Measurements from ENCODE around the gene HNRNPAB. TPM values are rescaled to one million over a fixed set of nuclear protein-coding genes. Genes with fewer than 3 reads are reported as not detected.
A peak's percentile ranks its signal among the peaks of the same experiment; 100 is the strongest.

HNRNPAB gene
- total RNA-seq, 4 donors from 2014 or later, result 115 to 199 (median 169) TPM

DNA sequence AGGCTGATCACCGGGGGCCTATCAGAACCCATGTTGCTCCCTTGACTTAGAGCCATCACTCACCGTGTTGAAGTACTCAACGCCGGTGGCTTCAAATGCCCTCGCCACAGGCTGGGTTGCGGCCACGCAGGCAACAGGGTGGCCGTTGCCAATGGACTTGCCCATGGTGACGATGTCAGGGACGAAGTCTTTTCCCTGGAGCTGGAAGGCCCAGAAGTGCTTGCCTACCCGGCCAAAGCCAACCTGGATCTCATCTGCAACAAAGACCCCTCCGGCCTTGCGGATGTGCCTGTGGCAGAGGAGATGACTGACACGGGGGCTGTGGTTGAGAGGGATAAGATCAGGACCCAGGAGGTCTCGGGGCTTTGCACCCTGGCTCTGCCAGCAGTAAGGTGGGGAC lies 18.0 kb downstream of the HNRNPAB start:
- Histone ChIP-seq H3K27me3 (no peaks in the 10 kb centered on the region), H3K9me3 (no peaks in the 10 kb centered on the region), H3K4me1 (peaks cover 0 to 28% (median 16%) of the 10 kb centered on the region in 4 donors), H3K36me3 (no peaks in the 10 kb centered on the region), H3K27ac (no peak overlapping the region), H3K4me3 (no peak overlapping the region)
- in situ Hi-C loops (cut with MboI; ENCODE audit: low pct_ligation_motif_present in 1 of 4, low pct_unique_long_range_greater_than_20kb in 1 of 4, low sequenced_read_pairs in 3 of 4), result no loop called here
- TF ChIP-seq POLR2A (IDR thresholded peaks at IDR 0.05), result no peak
- TF ChIP-seq EP300 (IDR thresholded peaks at IDR 0.05; ENCODE audit: low read depth), result no peak
- no peak for TF ChIP-seq POLR2AphosphoS5 (IDR thresholded peaks at IDR 0.05)
- TF ChIP-seq, protein P1, sequence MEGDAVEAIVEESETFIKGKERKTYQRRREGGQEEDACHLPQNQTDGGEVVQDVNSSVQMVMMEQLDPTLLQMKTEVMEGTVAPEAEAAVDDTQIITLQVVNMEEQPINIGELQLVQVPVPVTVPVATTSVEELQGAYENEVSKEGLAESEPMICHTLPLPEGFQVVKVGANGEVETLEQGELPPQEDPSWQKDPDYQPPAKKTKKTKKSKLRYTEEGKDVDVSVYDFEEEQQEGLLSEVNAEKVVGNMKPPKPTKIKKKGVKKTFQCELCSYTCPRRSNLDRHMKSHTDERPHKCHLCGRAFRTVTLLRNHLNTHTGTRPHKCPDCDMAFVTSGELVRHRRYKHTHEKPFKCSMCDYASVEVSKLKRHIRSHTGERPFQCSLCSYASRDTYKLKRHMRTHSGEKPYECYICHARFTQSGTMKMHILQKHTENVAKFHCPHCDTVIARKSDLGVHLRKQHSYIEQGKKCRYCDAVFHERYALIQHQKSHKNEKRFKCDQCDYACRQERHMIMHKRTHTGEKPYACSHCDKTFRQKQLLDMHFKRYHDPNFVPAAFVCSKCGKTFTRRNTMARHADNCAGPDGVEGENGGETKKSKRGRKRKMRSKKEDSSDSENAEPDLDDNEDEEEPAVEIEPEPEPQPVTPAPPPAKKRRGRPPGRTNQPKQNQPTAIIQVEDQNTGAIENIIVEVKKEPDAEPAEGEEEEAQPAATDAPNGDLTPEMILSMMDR (IDR thresholded peaks at IDR 0.05), result no peak
- DNase-seq, result peak; percentile 6
- WGBS, 2 donors (ENCODE audit: low coverage in 1 of 2), result 94% methylated on average over 15 of the region's 15 CpGs; no CpG with 5 or more reads in 1 of the 2 donors
- intact Hi-C loops (cut with DNase I; ENCODE audit: low total_unique reads), result no loop called here

DNA sequence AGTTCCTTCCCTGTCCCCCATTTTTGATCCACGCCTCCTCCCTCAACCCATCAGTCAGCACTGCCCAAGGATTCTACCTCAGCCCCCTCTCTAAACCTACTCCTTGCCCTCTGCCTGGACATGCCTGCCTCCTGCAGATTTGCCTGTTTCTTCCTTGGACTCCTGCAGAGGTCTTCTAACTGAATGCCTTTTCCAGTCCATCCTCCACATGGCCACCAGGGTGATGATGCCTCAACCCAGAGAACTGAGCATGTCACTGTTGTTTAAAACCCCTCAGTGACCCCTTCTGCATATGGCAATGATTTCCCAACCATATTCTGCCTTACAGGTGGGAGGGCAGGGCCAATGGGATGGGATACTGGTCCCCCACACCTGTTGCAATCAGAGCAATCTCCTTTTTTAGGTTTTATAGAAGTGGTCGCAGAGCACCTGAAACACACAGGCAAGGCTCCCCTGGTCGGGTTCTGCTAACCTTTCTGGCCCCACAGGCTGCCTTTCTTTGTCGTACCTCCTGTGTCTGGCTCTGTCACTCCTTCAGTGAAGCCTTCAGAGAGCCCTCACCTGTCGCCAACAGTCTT lies 19.0 kb downstream of the HNRNPAB start:
- Histone ChIP-seq H3K4me1 (peaks cover 0 to 36% (median 17%) of the 10 kb centered on the region in 4 donors), H3K9me3 (no peaks in the 10 kb centered on the region), H3K36me3 (peaks cover 0 to 9% (median 1%) of the 10 kb centered on the region in 4 donors), H3K27me3 (no peaks in the 10 kb centered on the region), H3K4me3 (no peak overlapping the region), H3K27ac (no peak overlapping the region)
- in situ Hi-C loops (cut with MboI; ENCODE audit: low pct_ligation_motif_present in 1 of 4, low pct_unique_long_range_greater_than_20kb in 1 of 4, low sequenced_read_pairs in 3 of 4), result no loop called here
- intact Hi-C loops (cut with DNase I; ENCODE audit: low total_unique reads), result no loop called here
- DNase-seq, result no peak
- WGBS, 2 donors (ENCODE audit: low coverage in 1 of 2), result 90 to 100% methylated on average over 1 to 5 of the region's 5 CpGs
- TF ChIP-seq, protein P1 (IDR thresholded peaks at IDR 0.05), result peak in 1 of 5 experiments; percentile 26
- no peak for TF ChIP-seq POLR2AphosphoS5 (IDR thresholded peaks at IDR 0.05)

DNA sequence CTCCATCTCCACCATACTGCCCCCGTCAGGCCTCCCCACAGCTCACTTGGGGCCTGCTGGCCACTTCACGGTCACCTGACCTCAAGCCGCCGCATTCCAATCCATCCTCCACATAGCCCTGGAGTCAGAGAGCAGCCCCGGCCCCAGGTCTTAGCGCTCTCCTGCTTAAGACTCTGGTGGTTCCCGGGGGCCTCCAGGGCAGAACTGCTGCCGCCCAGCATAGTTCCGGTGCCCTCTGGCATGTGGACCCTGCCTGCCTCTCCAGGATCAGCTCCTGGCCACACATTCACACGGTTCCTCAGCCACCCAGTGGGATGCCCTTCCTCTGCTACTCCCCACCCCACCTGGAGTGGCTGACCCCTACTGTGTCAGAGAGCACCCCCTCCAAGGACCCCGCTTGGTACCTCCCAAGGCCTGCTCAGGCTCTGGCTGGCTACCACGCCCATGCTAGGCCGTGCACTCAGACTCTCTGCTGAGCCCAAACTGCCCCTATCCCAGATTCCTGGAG lies 19.5 kb downstream of the HNRNPAB start:
- no peak for TF ChIP-seq POLR2AphosphoS5 (IDR thresholded peaks at IDR 0.05)
- TF ChIP-seq POLR2A (IDR thresholded peaks at IDR 0.05), result peak; percentile 5
- TF ChIP-seq, protein P1 (IDR thresholded peaks at IDR 0.05), result no peak
- TF ChIP-seq EP300 (IDR thresholded peaks at IDR 0.05; ENCODE audit: low read depth), result no peak
- Histone ChIP-seq H3K27me3 (no peaks in the 10 kb centered on the region), H3K9me3 (no peaks in the 10 kb centered on the region), H3K4me3 (no peak overlapping the region), H3K27ac (no peak overlapping the region), H3K4me1 (peaks cover 0 to 42% (median 17%) of the 10 kb centered on the region in 4 donors), H3K36me3 (peaks cover 0 to 15% (median 2%) of the 10 kb centered on the region in 4 donors)
- 78 to 94% methylated on average over 3 to 13 of the region's 13 CpGs for WGBS, 2 donors (ENCODE audit: low coverage in 1 of 2)
- DNase-seq, result no peak
- intact Hi-C loops (cut with DNase I; ENCODE audit: low total_unique reads), result no loop called here
- in situ Hi-C loops (cut with MboI; ENCODE audit: low pct_ligation_motif_present in 1 of 4, low pct_unique_long_range_greater_than_20kb in 1 of 4, low sequenced_read_pairs in 3 of 4), result no loop called here

DNA sequence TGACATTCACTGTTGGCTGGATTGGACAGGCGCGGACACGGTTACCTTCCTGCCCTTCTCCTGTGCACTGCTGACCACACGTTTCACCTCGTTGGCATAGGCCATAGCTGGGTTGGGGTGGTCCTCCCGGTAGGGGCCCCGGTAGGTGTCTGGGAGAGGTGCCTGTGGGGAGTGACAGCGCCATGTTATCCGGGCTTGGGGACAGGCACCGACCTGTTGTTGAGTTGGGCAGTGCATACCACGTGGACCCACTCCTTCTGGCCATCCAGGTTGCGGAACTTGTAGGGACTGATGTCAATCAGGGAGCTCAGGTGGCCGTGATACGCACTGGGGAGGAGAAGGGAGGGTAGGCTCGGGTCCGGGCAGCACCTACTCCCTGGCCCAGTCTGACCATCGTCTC lies 20.1 kb downstream of the HNRNPAB start:
- WGBS, 2 donors (ENCODE audit: low coverage in 1 of 2), result 92% methylated on average over 17 of the region's 17 CpGs; no CpG with 5 or more reads in 1 of the 2 donors
- no peak for DNase-seq
- Histone ChIP-seq H3K36me3 (peaks cover 0 to 19% (median 2%) of the 10 kb centered on the region in 4 donors), H3K4me3 (no peak overlapping the region), H3K9me3 (no peaks in the 10 kb centered on the region), H3K4me1 (peaks cover 0 to 47% (median 17%) of the 10 kb centered on the region in 4 donors), H3K27ac (no peak overlapping the region), H3K27me3 (no peaks in the 10 kb centered on the region)
- in situ Hi-C loops (cut with MboI; ENCODE audit: low pct_ligation_motif_present in 1 of 4, low pct_unique_long_range_greater_than_20kb in 1 of 4, low sequenced_read_pairs in 3 of 4) (no loop called here), intact Hi-C loops (cut with DNase I; ENCODE audit: low total_unique reads) (no loop called here)
- TF ChIP-seq POLR2AphosphoS5 (IDR thresholded peaks at IDR 0.05), result no peak
- TF ChIP-seq POLR2A (IDR thresholded peaks at IDR 0.05), result no peak
- TF ChIP-seq EP300 (IDR thresholded peaks at IDR 0.05; ENCODE audit: low read depth), result no peak
- TF ChIP-seq, protein P1 (IDR thresholded peaks at IDR 0.05), result no peak
